Measurements from ENCODE around the gene IMPA2.

DNA sequence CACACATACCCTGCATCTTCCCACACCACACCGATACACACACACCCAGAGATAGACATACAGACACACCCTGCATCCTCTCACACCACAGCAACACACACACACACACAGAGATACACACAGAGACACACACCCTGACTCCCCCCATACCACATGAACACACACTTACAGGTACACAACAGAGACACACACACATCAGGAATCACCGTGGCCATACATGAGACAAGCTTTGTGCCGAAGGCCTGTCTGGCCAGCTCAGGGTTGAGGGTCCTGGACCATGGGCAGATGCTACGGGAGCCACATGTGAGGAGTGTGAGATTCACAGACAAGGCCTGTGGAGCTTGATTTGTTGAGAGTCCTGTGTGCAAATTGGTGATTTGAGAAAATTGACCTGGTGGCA is 15.6 kb downstream of the IMPA2 start:
- TF ChIP-seq, protein P1, sequence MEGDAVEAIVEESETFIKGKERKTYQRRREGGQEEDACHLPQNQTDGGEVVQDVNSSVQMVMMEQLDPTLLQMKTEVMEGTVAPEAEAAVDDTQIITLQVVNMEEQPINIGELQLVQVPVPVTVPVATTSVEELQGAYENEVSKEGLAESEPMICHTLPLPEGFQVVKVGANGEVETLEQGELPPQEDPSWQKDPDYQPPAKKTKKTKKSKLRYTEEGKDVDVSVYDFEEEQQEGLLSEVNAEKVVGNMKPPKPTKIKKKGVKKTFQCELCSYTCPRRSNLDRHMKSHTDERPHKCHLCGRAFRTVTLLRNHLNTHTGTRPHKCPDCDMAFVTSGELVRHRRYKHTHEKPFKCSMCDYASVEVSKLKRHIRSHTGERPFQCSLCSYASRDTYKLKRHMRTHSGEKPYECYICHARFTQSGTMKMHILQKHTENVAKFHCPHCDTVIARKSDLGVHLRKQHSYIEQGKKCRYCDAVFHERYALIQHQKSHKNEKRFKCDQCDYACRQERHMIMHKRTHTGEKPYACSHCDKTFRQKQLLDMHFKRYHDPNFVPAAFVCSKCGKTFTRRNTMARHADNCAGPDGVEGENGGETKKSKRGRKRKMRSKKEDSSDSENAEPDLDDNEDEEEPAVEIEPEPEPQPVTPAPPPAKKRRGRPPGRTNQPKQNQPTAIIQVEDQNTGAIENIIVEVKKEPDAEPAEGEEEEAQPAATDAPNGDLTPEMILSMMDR (IDR thresholded peaks at IDR 0.05), result no peak
- TF ChIP-seq POLR2A (IDR thresholded peaks at IDR 0.05), result no peak

Measured in body of pancreas (tissue), 4 donors.